SK-N-SH (cell line): ENCODE measurements around the gene LRRC58. TPM values are rescaled to one million over a fixed set of nuclear protein-coding genes. Genes with fewer than 3 reads are reported as not detected.

Experiments used
- CTCF ChIA-PET: fragments of 300-600, 350-600 bp; formaldehyde crosslinking; extraction: SDS; loops from one replicate; lab custom pipeline; 2021; lab: Yijun Ruan, JAX
- POLR2A ChIA-PET: fragments of 350-600 bp; sonication (Branson Sonifier 250); formaldehyde crosslinking; extraction: SDS; loops from one replicate; lab custom pipeline; 2020; ENCODE audit warnings: antibody characterized with exemption, inconsistent platforms; lab: Yijun Ruan, JAX
- DNase-seq: peaks from one replicate; pipeline ENCODE4 v3.0.0; 2012
- H2AFZ ChIP-seq: fragments of 200-600 bp; sonication (generic); 2 replicates; pipeline ENCODE4 v1.8.1; 2016; ENCODE audit warnings: antibody characterized with exemption, mild to moderate bottlenecking, low read depth
- H3F3A ChIP-seq: fragments of 200-600 bp; sonication (generic); replicated peaks from 2 replicates; pipeline ENCODE3; 2016; ENCODE audit warnings: antibody characterized with exemption, mild to moderate bottlenecking; ENCODE audit not compliant: insufficient read depth
- H3K27ac ChIP-seq, 2 experiments: fragments of 200-500 bp in 1 of 2; fragments of 200-600 bp in 1 of 2; sonication (Bioruptor generic) in 1 of 2; sonication (generic), shearing (Covaris generic) in 1 of 2; 2 replicates each; pipeline versions ENCODE4 v1.5.1 to v1.6.1; 2014 to 2016; ENCODE audit warnings: low read depth in 2 of 2, inconsistent platforms in 1 of 2, low read length in 1 of 2, mild to moderate bottlenecking in 1 of 2, mixed read lengths in 1 of 2
- H3K27me3 ChIP-seq: fragments of 200-600 bp; sonication (generic), shearing (Covaris generic); 2 replicates; pipeline ENCODE4 v1.6.1; 2016; ENCODE audit warnings: mixed run types; ENCODE audit not compliant: insufficient read depth
- H3K36me3 ChIP-seq, 2 experiments: fragments of 200-500 bp in 1 of 2; fragments of 200-600 bp in 1 of 2; sonication (Bioruptor generic) in 1 of 2; sonication (generic) in 1 of 2; replicated peaks in 1 of 2; 2 replicates each; pipeline versions ENCODE3 to v1.5.1; 2014 to 2016; ENCODE audit warnings: low read length in 1 of 2, mild to moderate bottlenecking in 1 of 2; ENCODE audit not compliant: insufficient read depth in 2 of 2, control insufficient read depth in 1 of 2
- H3K4me1 ChIP-seq, 2 experiments: fragments of 200-500 bp in 1 of 2; fragments of 200-600 bp in 1 of 2; sonication (Bioruptor generic) in 1 of 2; sonication (generic), shearing (Covaris generic) in 1 of 2; 2 replicates each; pipeline versions ENCODE4 v1.5.1 to v1.6.1; 2014 to 2016; ENCODE audit warnings: low read depth in 1 of 2, low read length in 1 of 2, mixed run types in 1 of 2; ENCODE audit not compliant: insufficient read depth in 2 of 2, control insufficient read depth in 1 of 2
- H3K4me2 ChIP-seq: fragments of 200-600 bp; sonication (generic), shearing (Covaris generic); 2 replicates; pipeline ENCODE4 v1.6.1; 2017; ENCODE audit warnings: mixed run types
- H3K4me3 ChIP-seq, 2 experiments: fragments of 200-500 bp in 1 of 2; fragments of 200-600 bp in 1 of 2; sonication (Bioruptor generic) in 1 of 2; sonication (generic), shearing (Covaris generic) in 1 of 2; 2 replicates each; pipeline versions ENCODE4 v1.5.1 to v1.8.1; 2014 to 2016; ENCODE audit warnings: low read depth in 2 of 2, inconsistent platforms in 1 of 2, low read length in 1 of 2, mild to moderate bottlenecking in 1 of 2, mixed read lengths in 1 of 2, moderate library complexity in 1 of 2
- H3K79me2 ChIP-seq: fragments of 200-600 bp; sonication (generic); 2 replicates; pipeline ENCODE4 v1.8.1; 2017; ENCODE audit warnings: mild to moderate bottlenecking; ENCODE audit not compliant: insufficient read depth
- H3K9ac ChIP-seq: fragments of 200-600 bp; sonication (generic); 2 replicates; pipeline ENCODE4 v1.6.1; 2017; ENCODE audit warnings: mixed run types
- H3K9me2 ChIP-seq: fragments of 200-600 bp; sonication (generic); 2 replicates; pipeline ENCODE4 v1.6.1; 2017; ENCODE audit warnings: mixed run types
- H3K9me3 ChIP-seq: fragments of 200-600 bp; sonication (generic); 2 replicates; pipeline ENCODE4 v1.6.1; 2017; ENCODE audit warnings: mixed run types, mild to moderate bottlenecking, moderate library complexity
- H4K20me1 ChIP-seq: fragments of 200-600 bp; sonication (generic); 2 replicates; pipeline ENCODE4 v1.6.1; 2017; ENCODE audit warnings: mild to moderate bottlenecking, mixed run types; ENCODE audit not compliant: insufficient read depth
- CTCF ChIP-seq: fragments of 200-600 bp; sonication (generic); IDR thresholded peaks from 2 replicates; pipeline ENCODE4 v1.6.1; 2017; ENCODE audit warnings: antibody characterized with exemption, mild to moderate bottlenecking, moderate library complexity
- GATA2 ChIP-seq: sonication (generic); formaldehyde crosslinking; IDR thresholded peaks from 2 replicates; pipeline ENCODE4 v1.5.0; 2020; ENCODE audit warnings: mild to moderate bottlenecking, missing genetic modification reagents
- JUND ChIP-seq: IDR thresholded peaks from 2 replicates; pipeline ENCODE4 v1.4.0; 2012
- MXI1 ChIP-seq: IDR thresholded peaks from 2 replicates; pipeline ENCODE4 v1.6.1; 2012; ENCODE audit warnings: mild to moderate bottlenecking, low read depth, low read length, improper control_type of control experiment
- NRF1 ChIP-seq: IDR thresholded peaks from 2 replicates; pipeline ENCODE4 v1.6.1; 2012; ENCODE audit warnings: low read depth, mild to moderate bottlenecking, low read length
- POLR2AphosphoS5 ChIP-seq: IDR thresholded peaks from 2 replicates; pipeline ENCODE4 v1.6.1; 2012; ENCODE audit warnings: low read depth, low read length
- RAD21 ChIP-seq: IDR thresholded peaks from 2 replicates; pipeline ENCODE4 v1.6.1; 2012; ENCODE audit warnings: mild to moderate bottlenecking, low read length
- RXRA ChIP-seq: IDR thresholded peaks from 2 replicates; pipeline ENCODE4 v1.4.0; 2012; ENCODE audit warnings: low read depth, mild to moderate bottlenecking, borderline replicate concordance
- SMC3 ChIP-seq: IDR thresholded peaks from 2 replicates; pipeline ENCODE4 v1.6.1; 2012; ENCODE audit warnings: low read depth, low read length, improper control_type of control experiment
- TCF12 ChIP-seq: IDR thresholded peaks from 2 replicates; pipeline ENCODE4 v1.4.0; 2012
- WGBS: methylation state at CpG from one replicate; pipeline ENCODE4 v1.1.6; 2017; ENCODE audit warnings: low lambda C conversion rate; 5-methylcytosine and 5-hydroxymethylcytosine counted together
- polyA plus RNA-seq, 3 experiments: library from polyadenylated mRNA; depleted of rRNA; stranded (reverse); fragments of >200 nt; gene quantifications; 2 replicates each; pipeline ENCODE4 v1.2.3, GENCODE V29; 2012

LRRC58 gene
- polyA plus RNA-seq, 1 of the 3 experiments (the other 2 are of a cell fraction) = 5.8 TPM

GRCh38 chr3:120393761-120394160 is 44.6 kb upstream of the LRRC58 start:
- Histone ChIP-seq H3K9me2 (no peaks in the 10 kb centered on the region), H3K4me3 (no peak overlapping the region), H3K27me3 (no peaks in the 10 kb centered on the region), H2AFZ (no peak overlapping the region), H3K79me2 (no peaks in the 10 kb centered on the region), H3K36me3 (peaks cover 47 to 55% of the 10 kb centered on the region in 2 experiments), H3K9ac (no peak overlapping the region), H3F3A (peaks cover 63% of the 10 kb centered on the region), H3K4me2 (no peak overlapping the region), H3K4me1 (no peaks in the 10 kb centered on the region), H3K27ac (no peak overlapping the region), H3K9me3 (no peaks in the 10 kb centered on the region), H4K20me1 (no peaks in the 10 kb centered on the region; the same call in 1 of the 2 replicates)
- TF ChIP-seq MXI1 (no peak), NRF1 (no peak), RXRA (no peak), JUND (no peak), SMC3 (no peak), GATA2 (CRISPR knock-in tag) (no peak), RAD21 (no peak), CTCF (no peak), TCF12 (no peak)
- WGBS = 87% methylated on average over 2 of the region's 2 CpGs
- ChIA-PET POLR2A (no interaction called here), CTCF (interaction anchor here (1.0 to 1.4 kb wide), 3 partner anchors 23 to 502 kb away, joined by 3 to 5 read pairs (median 3); no protein-coding TSS in a partner anchor)
- DNase-seq = no peak

GRCh38 chr3:120393243-120393642 is 44.1 kb upstream of the LRRC58 start:
- CTCF ChIA-PET = interaction anchor here (0.6 to 1.4 kb wide), 4 partner anchors 24 to 501 kb away, joined by 3 to 5 read pairs (median 3); no protein-coding TSS in a partner anchor
- peaks cover 63% of the 10 kb centered on the region for H3F3A ChIP-seq
- H3K9me3 ChIP-seq = no peaks in the 10 kb centered on the region
- no peak overlapping the region for H3K27ac ChIP-seq
- TF ChIP-seq CTCF (no peak), POLR2AphosphoS5 (peak; percentile 45; the same call in 1 of the 2 replicates)
- H3K4me1 ChIP-seq = no peaks in the 10 kb centered on the region
- H3K9me2 ChIP-seq = no peaks in the 10 kb centered on the region
- no peak overlapping the region for H3K4me3 ChIP-seq
- POLR2A ChIA-PET = no interaction called here
- no peaks in the 10 kb centered on the region; the same call in 1 of the 2 replicates for H4K20me1 ChIP-seq
- H3K36me3 ChIP-seq = peaks cover 43 to 50% of the 10 kb centered on the region in 2 experiments
- no peak overlapping the region for H2AFZ ChIP-seq
- no peaks in the 10 kb centered on the region for H3K79me2 ChIP-seq
- 67% methylated on average over 4 of the region's 4 CpGs for WGBS
- H3K9ac ChIP-seq = no peak overlapping the region
- H3K4me2 ChIP-seq = no peak overlapping the region
- no peak for DNase-seq
- H3K27me3 ChIP-seq = no peaks in the 10 kb centered on the region
